ENCODE measurements around the gene MEGF6. TPM values are rescaled to one million over a fixed set of nuclear protein-coding genes. Genes with fewer than 3 reads are reported as not detected.

Gene MEGF6
- total RNA-seq, 2 experiments from 2014 or later, result 2.0 to 2.5 TPM

DNA sequence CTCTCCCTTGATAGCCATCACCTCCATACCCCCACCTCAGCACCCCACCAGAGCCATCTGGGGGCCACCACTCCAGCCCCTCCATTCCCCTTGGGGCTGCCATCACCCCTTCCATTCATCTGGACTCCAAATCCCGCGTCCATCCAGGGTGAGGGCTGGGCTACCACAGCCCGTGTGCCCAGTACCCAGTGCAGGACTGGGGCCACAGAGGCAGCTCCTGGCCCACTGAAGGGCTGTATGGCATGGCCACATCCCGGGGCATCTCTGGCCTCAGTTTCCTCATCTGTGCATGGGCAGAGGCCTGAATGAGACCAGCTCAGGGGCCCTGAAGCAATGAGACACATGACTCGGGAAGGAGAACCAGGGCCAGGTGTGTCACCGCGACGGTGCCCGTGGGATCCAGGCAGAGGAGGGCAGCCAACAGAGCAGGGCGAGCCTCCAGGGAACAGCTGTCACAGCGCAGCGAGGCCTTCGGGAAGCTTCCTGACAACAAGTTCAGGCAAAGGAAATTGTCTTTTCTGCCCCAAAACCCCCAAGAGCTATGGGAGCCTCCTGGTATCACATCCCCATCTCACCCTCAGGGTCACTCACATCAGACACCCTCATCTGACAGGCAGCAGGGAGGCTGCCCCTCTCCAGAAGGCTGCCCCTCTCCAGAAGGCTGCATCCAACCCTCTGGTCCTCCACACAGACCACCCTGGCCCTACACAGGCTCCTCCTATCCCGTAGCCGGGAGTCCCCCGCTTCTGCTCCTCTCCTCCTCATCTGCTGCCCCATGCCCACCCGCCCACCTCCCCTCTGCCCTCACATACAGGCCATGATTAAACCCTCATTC is 76.3 kb downstream of the MEGF6 start:
- no peaks in the 10 kb centered on the region for H3K36me3 Mint-ChIP-seq (ENCODE audit: low read depth)
- ChIA-PET POLR2A (no interaction called here), CTCF (no interaction called here)
- H3K27ac Mint-ChIP-seq, result no peak overlapping the region
- H3K9me3 Mint-ChIP-seq, result no peaks in the 10 kb centered on the region
- H3K27me3 Mint-ChIP-seq, result no peaks in the 10 kb centered on the region
- H3K4me1 Mint-ChIP-seq (ENCODE audit: low read depth), result peaks cover 10% of the 10 kb centered on the region
- DNase-seq (no peak), ATAC-seq (no peak)
- H3K4me3 Mint-ChIP-seq, result no peak overlapping the region
- intact Hi-C loops (cut with micrococcal nuclease), result no loop called here
- TF ChIP-seq, protein P1, sequence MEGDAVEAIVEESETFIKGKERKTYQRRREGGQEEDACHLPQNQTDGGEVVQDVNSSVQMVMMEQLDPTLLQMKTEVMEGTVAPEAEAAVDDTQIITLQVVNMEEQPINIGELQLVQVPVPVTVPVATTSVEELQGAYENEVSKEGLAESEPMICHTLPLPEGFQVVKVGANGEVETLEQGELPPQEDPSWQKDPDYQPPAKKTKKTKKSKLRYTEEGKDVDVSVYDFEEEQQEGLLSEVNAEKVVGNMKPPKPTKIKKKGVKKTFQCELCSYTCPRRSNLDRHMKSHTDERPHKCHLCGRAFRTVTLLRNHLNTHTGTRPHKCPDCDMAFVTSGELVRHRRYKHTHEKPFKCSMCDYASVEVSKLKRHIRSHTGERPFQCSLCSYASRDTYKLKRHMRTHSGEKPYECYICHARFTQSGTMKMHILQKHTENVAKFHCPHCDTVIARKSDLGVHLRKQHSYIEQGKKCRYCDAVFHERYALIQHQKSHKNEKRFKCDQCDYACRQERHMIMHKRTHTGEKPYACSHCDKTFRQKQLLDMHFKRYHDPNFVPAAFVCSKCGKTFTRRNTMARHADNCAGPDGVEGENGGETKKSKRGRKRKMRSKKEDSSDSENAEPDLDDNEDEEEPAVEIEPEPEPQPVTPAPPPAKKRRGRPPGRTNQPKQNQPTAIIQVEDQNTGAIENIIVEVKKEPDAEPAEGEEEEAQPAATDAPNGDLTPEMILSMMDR (IDR thresholded peaks at IDR 0.05), result no peak

DNA sequence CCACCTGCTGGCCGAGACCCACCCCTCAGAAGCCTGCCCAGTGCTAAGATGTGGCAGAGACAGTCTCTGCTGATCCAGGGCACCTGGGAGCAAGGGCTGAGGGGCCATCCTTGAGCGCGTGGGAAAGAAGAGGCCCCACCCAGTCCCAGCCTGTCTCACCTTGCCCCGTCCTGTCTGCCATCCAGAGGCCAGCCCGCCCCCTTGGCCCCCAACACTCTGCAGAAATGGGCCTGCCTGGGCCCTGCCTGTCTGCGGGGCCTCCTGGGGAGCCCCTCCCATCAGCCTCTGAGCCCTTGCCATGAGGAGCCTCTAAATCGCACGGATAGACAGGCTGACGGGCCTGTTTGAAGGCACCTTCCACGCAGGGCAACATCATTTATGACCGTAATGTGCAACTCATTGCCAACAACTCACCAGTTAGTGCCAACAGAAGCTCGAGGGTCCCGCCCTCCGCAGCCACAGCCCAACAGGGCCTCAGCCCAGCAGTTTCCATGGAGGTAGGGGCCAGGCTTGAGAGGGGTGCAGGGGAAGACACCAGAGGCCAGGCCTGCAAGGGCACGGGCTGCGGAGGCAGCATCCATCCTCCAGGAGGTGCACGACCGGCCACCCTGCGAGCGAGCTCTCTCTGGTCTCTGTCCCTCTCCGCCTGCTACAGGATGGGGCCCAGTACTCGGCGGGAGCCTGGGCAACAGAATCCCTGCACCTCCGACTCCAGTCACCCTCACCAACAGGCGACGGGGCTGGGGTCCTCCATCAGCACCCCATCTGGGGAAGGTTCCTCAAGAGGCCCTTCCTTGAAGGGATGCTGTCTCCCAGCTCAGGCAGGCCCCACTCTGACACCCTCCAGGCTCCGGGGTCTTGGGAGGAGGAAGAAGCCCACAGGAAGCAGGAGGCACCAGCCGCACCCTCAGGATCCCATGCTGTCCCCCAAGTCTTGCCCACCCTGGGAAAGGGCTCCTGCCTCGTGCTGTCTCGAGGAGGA is 78.0 kb downstream of the MEGF6 start:
- no peaks in the 10 kb centered on the region for H3K27me3 Mint-ChIP-seq
- ATAC-seq (no peak), DNase-seq (no peak)
- TF ChIP-seq, protein P1 (IDR thresholded peaks at IDR 0.05), result no peak
- ChIA-PET POLR2A (no interaction called here), CTCF (interaction anchor here (1.0 to 1.1 kb wide), 2 partner anchors 32 to 87 kb away, joined by 3 read pairs; no protein-coding TSS in a partner anchor)
- H3K9me3 Mint-ChIP-seq, result no peaks in the 10 kb centered on the region
- H3K4me1 Mint-ChIP-seq (ENCODE audit: low read depth), result peaks cover 15% of the 10 kb centered on the region
- H3K27ac Mint-ChIP-seq, result no peak overlapping the region
- no peaks in the 10 kb centered on the region for H3K36me3 Mint-ChIP-seq (ENCODE audit: low read depth)
- intact Hi-C loops (cut with micrococcal nuclease), result no loop called here
- H3K4me3 Mint-ChIP-seq, result no peak overlapping the region

DNA sequence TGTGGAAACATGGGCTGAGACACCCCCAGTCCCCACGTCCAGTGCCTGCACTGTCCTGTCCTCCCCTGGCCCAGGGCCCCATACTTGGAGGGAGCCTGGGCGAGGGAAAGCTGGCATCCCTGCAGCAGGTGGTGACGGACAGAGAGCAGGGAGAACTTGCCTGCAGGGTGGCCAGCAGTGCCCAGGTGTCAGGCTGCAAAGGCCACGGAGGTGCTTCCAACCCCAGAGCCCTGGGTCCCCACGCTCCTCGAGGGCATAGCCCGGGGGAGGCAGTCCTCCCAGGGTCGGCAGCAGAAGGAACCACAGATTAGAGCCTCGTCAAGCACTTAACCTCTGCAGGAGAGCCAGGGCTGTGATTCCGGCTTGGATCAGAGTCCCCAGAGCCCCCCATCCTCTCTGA is 79.4 kb downstream of the MEGF6 start:
- CTCF ChIA-PET, result interaction anchor here (0.9 to 1.4 kb wide), 4 partner anchors 33 to 88 kb away, joined by 3 read pairs; no protein-coding TSS in a partner anchor
- Mint-ChIP-seq H3K36me3 (ENCODE audit: low read depth) (no peaks in the 10 kb centered on the region), H3K27ac (no peak overlapping the region), H3K4me1 (ENCODE audit: low read depth) (peaks cover 12% of the 10 kb centered on the region), H3K4me3 (peak overlapping the region; percentile 59), H3K27me3 (no peaks in the 10 kb centered on the region), H3K9me3 (no peaks in the 10 kb centered on the region)
- ATAC-seq (no peak), DNase-seq (no peak)
- intact Hi-C loops (cut with micrococcal nuclease), result no loop called here
- POLR2A ChIA-PET, result no interaction called here
- TF ChIP-seq, protein P1 (IDR thresholded peaks at IDR 0.05), result no peak

GRCh38 chr1:3530926-3531818 is 80.1 kb downstream of the MEGF6 start:
- ATAC-seq, result peak; percentile 87
- ChIA-PET POLR2A (no interaction called here), CTCF (interaction anchor here (1.0 to 1.4 kb wide), 2 partner anchors 13 to 83 kb away, joined by 3 to 4 read pairs; no protein-coding TSS in a partner anchor)
- peak overlapping the region; percentile 71 for H3K4me3 Mint-ChIP-seq
- H3K36me3 Mint-ChIP-seq (ENCODE audit: low read depth), result no peaks in the 10 kb centered on the region
- H3K4me1 Mint-ChIP-seq (ENCODE audit: low read depth), result peaks cover 12% of the 10 kb centered on the region
- no peaks in the 10 kb centered on the region for H3K9me3 Mint-ChIP-seq
- H3K27ac Mint-ChIP-seq, result peak overlapping the region; percentile 75
- no peaks in the 10 kb centered on the region for H3K27me3 Mint-ChIP-seq
- intact Hi-C loops (cut with micrococcal nuclease), result no loop called here
- peak; percentile 79 for DNase-seq
- TF ChIP-seq, protein P1 (IDR thresholded peaks at IDR 0.05), result no peak

All from activated CD8-positive, alpha-beta T cell treated with anti-CD3 and anti-CD28 coated beads for 36 hours (primary cell).